GM23338 (cell line): ENCODE measurements around the gene HLA-DMA. TPM values are rescaled to one million over a fixed set of nuclear protein-coding genes. Genes with fewer than 3 reads are reported as not detected.
A peak's percentile ranks its signal among the peaks of the same experiment; 100 is the strongest.

Experiments used
- ATAC-seq: fragments of 200-7000 bp; cut with Tn5 transposase; 3 replicates; pipeline ENCODE4 v1.9.1; 2020
- DNase-seq: peaks from one replicate; pipeline ENCODE4 v3.0.0-alpha.2; 2015; ENCODE audit warnings: low spot score
- H2AFZ ChIP-seq: fragments of 200-600 bp; sonication (generic); 2 replicates; pipeline ENCODE4 v1.8.0; 2016; ENCODE audit warnings: antibody characterized with exemption, mild to moderate bottlenecking, moderate library complexity
- H3F3A ChIP-seq: fragments of 200-600 bp; sonication (generic); replicated peaks from 2 replicates; pipeline ENCODE4 v1.8.0; 2017; ENCODE audit warnings: antibody characterized with exemption, mixed run types, low read depth
- H3K27ac ChIP-seq: fragments of 200-600 bp; sonication (generic); 2 replicates; pipeline ENCODE4 v1.6.1; 2016; ENCODE audit warnings: low read depth
- H3K27me3 ChIP-seq: fragments of 200-600 bp; sonication (generic); 2 replicates; pipeline ENCODE4 v1.8.0; 2016; ENCODE audit warnings: mild to moderate bottlenecking, mixed run types, moderate library complexity; ENCODE audit not compliant: insufficient read depth
- H3K36me3 ChIP-seq: fragments of 200-600 bp; sonication (generic); 2 replicates; pipeline ENCODE4 v1.8.0; 2016; ENCODE audit warnings: mild to moderate bottlenecking; ENCODE audit not compliant: insufficient read depth
- H3K4me1 ChIP-seq: fragments of 200-600 bp; sonication (generic); 2 replicates; pipeline ENCODE4 v1.8.0; 2016; ENCODE audit warnings: mild to moderate bottlenecking, moderate library complexity; ENCODE audit not compliant: insufficient read depth
- H3K4me2 ChIP-seq: fragments of 200-600 bp; sonication (generic); 2 replicates; pipeline ENCODE4 v1.7.1; 2017; ENCODE audit warnings: mixed run types
- H3K4me3 ChIP-seq: fragments of 200-600 bp; sonication (generic); 2 replicates; pipeline ENCODE4 v1.6.1; 2016; ENCODE audit warnings: mixed run types
- H3K79me2 ChIP-seq: fragments of 200-600 bp; sonication (generic); replicated peaks from 2 replicates; pipeline ENCODE4 v1.8.0; 2017; ENCODE audit warnings: mild to moderate bottlenecking; ENCODE audit not compliant: insufficient read depth
- H3K9me2 ChIP-seq: fragments of 200-600 bp; sonication (generic); 2 replicates; pipeline ENCODE4 v1.8.0; 2017; ENCODE audit not compliant: insufficient read depth
- H4K20me1 ChIP-seq: fragments of 200-600 bp; sonication (generic); replicated peaks from 2 replicates; pipeline ENCODE4 v1.8.0; 2017; ENCODE audit warnings: mild to moderate bottlenecking; ENCODE audit not compliant: insufficient read depth
- H3K27ac Mint-ChIP-seq: 2 replicates; pipeline ENCODE4 v1.8.0; 2020; ENCODE audit warnings: inconsistent platforms, mild to moderate bottlenecking, moderate library complexity, mixed read lengths
- H3K27me3 Mint-ChIP-seq: 3 replicates; pipeline ENCODE4 v1.8.0; 2022; ENCODE audit warnings: low read depth, mild to moderate bottlenecking, moderate library complexity, mixed read lengths, inconsistent platforms; ENCODE audit not compliant: insufficient read depth, poor library complexity
- H3K36me3 Mint-ChIP-seq: 3 replicates; pipeline ENCODE4 v1.8.0; 2021; ENCODE audit warnings: low read depth, mild to moderate bottlenecking, inconsistent platforms, moderate library complexity, mixed read lengths
- H3K4me1 Mint-ChIP-seq: 3 replicates; pipeline ENCODE4 v1.8.0; 2020; ENCODE audit warnings: mild to moderate bottlenecking, inconsistent platforms, mixed read lengths
- H3K4me3 Mint-ChIP-seq: 3 replicates; pipeline ENCODE4 v1.8.0; 2021; ENCODE audit warnings: moderate library complexity, mild to moderate bottlenecking, inconsistent platforms, mixed read lengths
- H3K9me3 Mint-ChIP-seq: 3 replicates; pipeline ENCODE4 v1.8.0; 2020; ENCODE audit warnings: moderate library complexity, mild to moderate bottlenecking, inconsistent platforms, mixed read lengths
- CREB1 ChIP-seq: fragments of 250-450 bp; sonication (Bioruptor Pico); IDR thresholded peaks from 2 replicates; pipeline ENCODE4 v1.5.0; 2020; ENCODE audit warnings: low read depth, mild to moderate bottlenecking, moderate library complexity
- EZH2 ChIP-seq: fragments of 200-600 bp; sonication (generic); IDR thresholded peaks from one replicate; pipeline ENCODE4 v1.8.0; 2017; ENCODE audit warnings: antibody characterized with exemption, mild to moderate bottlenecking, low read depth; ENCODE audit not compliant: unreplicated experiment
- EZH2phosphoT487 ChIP-seq: fragments of 200-600 bp; sonication (generic); IDR thresholded peaks from one replicate; pipeline ENCODE4 v1.8.1; 2018; ENCODE audit warnings: antibody characterized with exemption; ENCODE audit not compliant: unreplicated experiment
- JUNB ChIP-seq: IDR thresholded peaks from one replicate; pipeline ENCODE4 v1.6.1; 2016; ENCODE audit warnings: antibody characterized with exemption; ENCODE audit not compliant: unreplicated experiment
- NANOG ChIP-seq: IDR thresholded peaks from 2 replicates; pipeline ENCODE4 v1.6.1; 2016; ENCODE audit warnings: antibody characterized with exemption, borderline replicate concordance
- POLR2AphosphoS5 ChIP-seq: IDR thresholded peaks from 2 replicates; pipeline ENCODE4 v1.6.1; 2016; ENCODE audit warnings: antibody characterized with exemption, low read depth
- STAT1 ChIP-seq: IDR thresholded peaks from one replicate; pipeline ENCODE4 v1.6.1; 2016; ENCODE audit warnings: antibody characterized with exemption; ENCODE audit not compliant: unreplicated experiment
- ZNF114 ChIP-seq: fragments of 250-450 bp; sonication (Bioruptor Pico); IDR thresholded peaks from 2 replicates; pipeline ENCODE4 v1.5.0; 2020; ENCODE audit warnings: mild to moderate bottlenecking, moderate library complexity
- ZNF331 ChIP-seq: fragments of 250-450 bp; sonication (Bioruptor Pico); IDR thresholded peaks from 2 replicates; pipeline ENCODE4 v1.5.0; 2020; ENCODE audit warnings: low read depth, mild to moderate bottlenecking, moderate library complexity
- polyA plus RNA-seq: library from polyadenylated mRNA; unstranded; fragments of >200 nt; fragmentation: Nextera tagmentation; extraction: Ambion mirVana; gene quantifications from 2 replicates; pipeline ENCODE4 v1.2.1, GENCODE V29; 2016
- total RNA-seq: library from RNA; depleted of rRNA; stranded (reverse); fragments of >200 nt; shearing (Covaris generic); gene quantifications from 2 replicates; pipeline ENCODE4 v1.2.3, GENCODE V29; 2014
- TF ChIP-seq, protein P1 (sequence below): IDR thresholded peaks from one replicate; pipeline ENCODE4 v1.6.1; 2018; ENCODE audit warnings: antibody characterized with exemption; ENCODE audit not compliant: unreplicated experiment
- TF ChIP-seq, protein P2 (sequence below), 2 experiments: fragments of 200-600 bp in 1 of 2; sonication (generic) in 1 of 2; conservative IDR thresholded peaks; 2 replicates each; pipeline versions ENCODE4 v1.5.1 to v1.6.1; 2016 to 2017; ENCODE audit warnings: antibody characterized with exemption in 2 of 2, low read depth in 2 of 2, mild to moderate bottlenecking in 2 of 2, moderate library complexity in 1 of 2
- TF ChIP-seq, protein P3 (sequence below): IDR thresholded peaks from 2 replicates; pipeline ENCODE4 v1.6.1; 2016; ENCODE audit warnings: antibody characterized with exemption

The HLA-DMA gene
- total and polyA plus RNA-seq, 2 experiments from 2014 or later, result 5.2 to 6.2 TPM

DNA sequence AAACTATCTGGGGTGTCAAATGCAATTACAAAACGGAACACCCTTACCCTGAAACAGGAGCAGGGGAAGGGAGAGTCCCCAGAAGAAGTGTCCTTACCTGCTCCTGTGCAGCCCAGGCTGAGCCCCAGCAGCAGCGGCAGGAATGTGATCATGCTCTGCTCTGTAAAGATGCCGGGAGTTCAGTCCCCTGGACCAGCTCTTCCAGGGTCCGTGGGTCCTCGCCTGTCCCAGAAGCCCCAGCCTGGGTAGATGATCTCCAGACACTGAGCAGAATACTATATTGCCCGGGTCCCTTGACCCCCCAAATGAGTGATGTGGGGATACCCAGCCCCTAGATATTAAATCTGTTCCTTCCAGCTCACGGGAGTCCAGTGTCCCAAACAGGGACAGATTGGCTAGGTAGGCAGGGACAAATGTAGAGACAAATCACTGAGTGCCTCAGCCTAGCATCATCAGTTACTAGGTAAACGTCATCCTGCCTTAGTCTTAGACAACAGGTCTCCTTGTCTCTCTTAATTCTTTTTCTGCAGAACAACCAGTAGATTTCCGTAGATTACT, 12.2 kb downstream of the HLA-DMA start, which contains the start of gene HLA-DMB:
HLA-DMB (minus strand) TSS at position 373 of the 558 bp plus-strand sequence; CDS start at position 152, 221 bp downstream.
- peaks cover 15% of the 10 kb centered on the region for H3K4me1 Mint-ChIP-seq
- Histone ChIP-seq H3K4me3 (peak within 1 kb of the TSS; percentile 41), H4K20me1 (no peaks in the 10 kb centered on the region), H2AFZ (peak within 1 kb of the TSS; percentile 88), H3K27ac (0 out of 2 replicates have a peak within 1 kb of the TSS, but pooled peaks have one; percentile 21), H3K36me3 (no peaks in the 10 kb centered on the region), H3F3A (no peaks in the 10 kb centered on the region), H3K4me2 (peak within 1 kb of the TSS; percentile 23; the same call in 1 of the 2 replicates), H3K4me1 (0 out of 2 replicates have a peak, but pooled peaks cover 6% of the 10 kb centered on the region), H3K79me2 (no peaks in the 10 kb centered on the region), H3K27me3 (no peaks in the 10 kb centered on the region), H3K9me2 (no peaks in the 10 kb centered on the region)
- TF ChIP-seq, protein P1, sequence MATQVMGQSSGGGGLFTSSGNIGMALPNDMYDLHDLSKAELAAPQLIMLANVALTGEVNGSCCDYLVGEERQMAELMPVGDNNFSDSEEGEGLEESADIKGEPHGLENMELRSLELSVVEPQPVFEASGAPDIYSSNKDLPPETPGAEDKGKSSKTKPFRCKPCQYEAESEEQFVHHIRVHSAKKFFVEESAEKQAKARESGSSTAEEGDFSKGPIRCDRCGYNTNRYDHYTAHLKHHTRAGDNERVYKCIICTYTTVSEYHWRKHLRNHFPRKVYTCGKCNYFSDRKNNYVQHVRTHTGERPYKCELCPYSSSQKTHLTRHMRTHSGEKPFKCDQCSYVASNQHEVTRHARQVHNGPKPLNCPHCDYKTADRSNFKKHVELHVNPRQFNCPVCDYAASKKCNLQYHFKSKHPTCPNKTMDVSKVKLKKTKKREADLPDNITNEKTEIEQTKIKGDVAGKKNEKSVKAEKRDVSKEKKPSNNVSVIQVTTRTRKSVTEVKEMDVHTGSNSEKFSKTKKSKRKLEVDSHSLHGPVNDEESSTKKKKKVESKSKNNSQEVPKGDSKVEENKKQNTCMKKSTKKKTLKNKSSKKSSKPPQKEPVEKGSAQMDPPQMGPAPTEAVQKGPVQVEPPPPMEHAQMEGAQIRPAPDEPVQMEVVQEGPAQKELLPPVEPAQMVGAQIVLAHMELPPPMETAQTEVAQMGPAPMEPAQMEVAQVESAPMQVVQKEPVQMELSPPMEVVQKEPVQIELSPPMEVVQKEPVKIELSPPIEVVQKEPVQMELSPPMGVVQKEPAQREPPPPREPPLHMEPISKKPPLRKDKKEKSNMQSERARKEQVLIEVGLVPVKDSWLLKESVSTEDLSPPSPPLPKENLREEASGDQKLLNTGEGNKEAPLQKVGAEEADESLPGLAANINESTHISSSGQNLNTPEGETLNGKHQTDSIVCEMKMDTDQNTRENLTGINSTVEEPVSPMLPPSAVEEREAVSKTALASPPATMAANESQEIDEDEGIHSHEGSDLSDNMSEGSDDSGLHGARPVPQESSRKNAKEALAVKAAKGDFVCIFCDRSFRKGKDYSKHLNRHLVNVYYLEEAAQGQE, result no peak
- no peak for TF ChIP-seq ZNF331
- TF ChIP-seq CREB1 (CRISPR knock-in tag), result peak; percentile 91
- TF ChIP-seq NANOG, result no peak
- TF ChIP-seq ZNF114 (CRISPR knock-in tag), result no peak
- TF ChIP-seq JUNB, result no peak
- DNase-seq, result peak; percentile 88
- no peaks in the 10 kb centered on the region for H3K36me3 Mint-ChIP-seq
- H3K9me3 Mint-ChIP-seq, result no peaks in the 10 kb centered on the region
- peaks cover 4% of the 10 kb centered on the region for H3K27me3 Mint-ChIP-seq
- H3K27ac Mint-ChIP-seq, result peak within 1 kb of the TSS; percentile 52; the same call in 1 of the 2 replicates
- peak within 1 kb of the TSS; percentile 66; the same call in 2 of the 3 replicates for H3K4me3 Mint-ChIP-seq
- peak; percentile 98 for ATAC-seq

DNA sequence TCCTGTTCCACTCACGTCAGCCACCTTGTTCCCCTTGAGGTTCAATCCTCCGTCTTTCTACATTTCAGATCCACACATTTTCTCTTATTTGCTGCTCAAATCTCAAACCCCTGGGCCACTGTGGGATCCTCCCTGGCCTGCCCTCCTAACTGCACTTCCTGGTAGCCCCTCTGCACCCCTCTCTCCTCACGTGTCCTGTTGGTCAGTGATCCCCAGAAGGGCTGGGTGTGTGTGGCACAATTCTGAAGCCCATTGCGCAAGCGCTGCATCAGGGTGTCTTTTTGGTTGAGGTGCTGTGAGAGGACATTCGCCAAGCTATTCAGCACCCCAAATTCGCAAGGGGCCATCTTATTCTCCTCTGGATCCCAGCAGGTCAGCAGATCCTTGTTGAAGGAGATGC, 14.4 kb downstream of the HLA-DMA start:
- ATAC-seq (no peak), DNase-seq (no peak)
- Histone ChIP-seq H3K27me3 (no peaks in the 10 kb centered on the region), H4K20me1 (no peaks in the 10 kb centered on the region), H3K36me3 (no peaks in the 10 kb centered on the region), H3F3A (no peaks in the 10 kb centered on the region), H3K4me1 (0 out of 2 replicates have a peak, but pooled peaks cover 6% of the 10 kb centered on the region), H3K27ac (no peak overlapping the region), H3K4me2 (no peak overlapping the region), H2AFZ (no peak overlapping the region), H3K79me2 (no peaks in the 10 kb centered on the region), H3K4me3 (no peak overlapping the region), H3K9me2 (no peaks in the 10 kb centered on the region)
- Mint-ChIP-seq H3K27ac (no peak overlapping the region), H3K9me3 (no peaks in the 10 kb centered on the region), H3K36me3 (no peaks in the 10 kb centered on the region), H3K4me3 (no peak overlapping the region), H3K4me1 (peaks cover 15% of the 10 kb centered on the region), H3K27me3 (peaks cover 4% of the 10 kb centered on the region)
- TF ChIP-seq, protein P2, sequence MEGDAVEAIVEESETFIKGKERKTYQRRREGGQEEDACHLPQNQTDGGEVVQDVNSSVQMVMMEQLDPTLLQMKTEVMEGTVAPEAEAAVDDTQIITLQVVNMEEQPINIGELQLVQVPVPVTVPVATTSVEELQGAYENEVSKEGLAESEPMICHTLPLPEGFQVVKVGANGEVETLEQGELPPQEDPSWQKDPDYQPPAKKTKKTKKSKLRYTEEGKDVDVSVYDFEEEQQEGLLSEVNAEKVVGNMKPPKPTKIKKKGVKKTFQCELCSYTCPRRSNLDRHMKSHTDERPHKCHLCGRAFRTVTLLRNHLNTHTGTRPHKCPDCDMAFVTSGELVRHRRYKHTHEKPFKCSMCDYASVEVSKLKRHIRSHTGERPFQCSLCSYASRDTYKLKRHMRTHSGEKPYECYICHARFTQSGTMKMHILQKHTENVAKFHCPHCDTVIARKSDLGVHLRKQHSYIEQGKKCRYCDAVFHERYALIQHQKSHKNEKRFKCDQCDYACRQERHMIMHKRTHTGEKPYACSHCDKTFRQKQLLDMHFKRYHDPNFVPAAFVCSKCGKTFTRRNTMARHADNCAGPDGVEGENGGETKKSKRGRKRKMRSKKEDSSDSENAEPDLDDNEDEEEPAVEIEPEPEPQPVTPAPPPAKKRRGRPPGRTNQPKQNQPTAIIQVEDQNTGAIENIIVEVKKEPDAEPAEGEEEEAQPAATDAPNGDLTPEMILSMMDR (conservative IDR thresholded peaks at IDR 0.05; ENCODE audit: low read depth in 2 of 2), result no peak
- TF ChIP-seq, protein P3, sequence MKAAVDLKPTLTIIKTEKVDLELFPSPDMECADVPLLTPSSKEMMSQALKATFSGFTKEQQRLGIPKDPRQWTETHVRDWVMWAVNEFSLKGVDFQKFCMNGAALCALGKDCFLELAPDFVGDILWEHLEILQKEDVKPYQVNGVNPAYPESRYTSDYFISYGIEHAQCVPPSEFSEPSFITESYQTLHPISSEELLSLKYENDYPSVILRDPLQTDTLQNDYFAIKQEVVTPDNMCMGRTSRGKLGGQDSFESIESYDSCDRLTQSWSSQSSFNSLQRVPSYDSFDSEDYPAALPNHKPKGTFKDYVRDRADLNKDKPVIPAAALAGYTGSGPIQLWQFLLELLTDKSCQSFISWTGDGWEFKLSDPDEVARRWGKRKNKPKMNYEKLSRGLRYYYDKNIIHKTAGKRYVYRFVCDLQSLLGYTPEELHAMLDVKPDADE, result no peak
- TF ChIP-seq JUNB, result no peak
- no peak for TF ChIP-seq CREB1 (CRISPR knock-in tag)
- no peak for TF ChIP-seq STAT1
- no peak for TF ChIP-seq ZNF331
- TF ChIP-seq, protein P1, result no peak
- TF ChIP-seq POLR2AphosphoS5, result no peak
- no peak for TF ChIP-seq NANOG
- TF ChIP-seq EZH2phosphoT487, result no peak
- TF ChIP-seq EZH2, result no peak
